ENCODE data around the gene RSPO3. TPM values are rescaled to one million over a fixed set of nuclear protein-coding genes. Genes with fewer than 3 reads are reported as not detected.

RSPO3 gene
- total and polyA plus RNA-seq, 2 of the 13 experiments (the other 11 are each of a cell fraction or from before 2014, with no cell fraction given): not detected

- no peak for TF ChIP-seq ZNF639 (CRISPR knock-in tag; conservative IDR thresholded peaks at IDR 0.05)
Observed at GRCh38 chr6:127115746-127116145, 2.7 kb upstream of the RSPO3 start (continued).

- Histone ChIP-seq H2AFZ (ENCODE audit: low read length) (no peak overlapping the region), H3K27ac (ENCODE audit: extremely low read length, insufficient read depth, low read length) (no peak overlapping the region), H3K79me2 (ENCODE audit: insufficient read depth, low read length) (no peaks in the 10 kb centered on the region), H4K20me1 (ENCODE audit: insufficient read depth, low read length) (no peaks in the 10 kb centered on the region), H3K9me3 (ENCODE audit: low read length) (no peaks in the 10 kb centered on the region), H3K36me3 (replicated peaks in 1 of 2; ENCODE audit: control insufficient read depth in 1 of 2, insufficient read depth in 2 of 2, low read length in 2 of 2) (no peaks in the 10 kb centered on the region), H3K27me3 (ENCODE audit: control insufficient read depth in 1 of 2, insufficient read depth in 2 of 2, low read length in 2 of 2) (peaks cover 14 to 43% of the 10 kb centered on the region in 2 experiments; a peak in 4 of 5 replicates), H3K4me3 (replicated peaks in 1 of 3; ENCODE audit: insufficient read depth in 1 of 3, low read depth in 2 of 3, low read length in 3 of 3) (peak overlapping the region in 1 of 3 experiments; percentile 24; a peak in 1 of 6 replicates), H3K4me2 (ENCODE audit: low read depth, low read length) (peak overlapping the region; percentile 46; the same call in 1 of the 2 replicates), H3K9ac (ENCODE audit: insufficient read depth, low read depth, low read length) (no peak overlapping the region), H3K4me1 (ENCODE audit: insufficient read depth, low read length) (no peaks in the 10 kb centered on the region)
- FAIRE-seq (no peak), ATAC-seq (no peak), DNase-seq (ENCODE audit: low spot score) (no peak)
- POLR2A ChIA-PET: no interaction called here
- WGBS (ENCODE audit: low lambda C conversion rate): 22% methylated on average over 10 of the region's 19 CpGs
- in situ Hi-C loops (cut with HindIII; ENCODE audit: extremely low pct_ligation_motif_present, low pct_unique_long_range_greater_than_20kb) (loop anchor here (25.0 kb wide), 4 partner anchors 306 to 1806 kb away; partner anchors contain the start of gene HDDC2), intact Hi-C loops (cut with micrococcal nuclease; ENCODE audit: unreplicated experiment) (no loop called here)
- BruUV-seq (replicated peaks): no TSS peak
- TF ChIP-seq ZNF878 (CRISPR knock-in tag; IDR thresholded peaks at IDR 0.05): no peak
- TF ChIP-seq RBFOX2 (IDR thresholded peaks at IDR 0.05; ENCODE audit: low read depth, low read length): no peak
- no peak for TF ChIP-seq ZBTB39 (CRISPR knock-in tag; IDR thresholded peaks at IDR 0.05)
- TF ChIP-seq ZNF687 (CRISPR knock-in tag; IDR thresholded peaks at IDR 0.05): 0 out of 2 replicates have a peak, but pooled peaks have one; percentile 4
- TF ChIP-seq ZNF567 (CRISPR knock-in tag; IDR thresholded peaks at IDR 0.05; ENCODE audit: borderline replicate concordance): no peak
- TF ChIP-seq ZNF800 (CRISPR knock-in tag; IDR thresholded peaks at IDR 0.05): peak; percentile 24; the same call in 1 of the 2 replicates
- no peak for TF ChIP-seq ZNF704 (CRISPR knock-in tag; IDR thresholded peaks at IDR 0.05; ENCODE audit: borderline replicate concordance)
- no peak for TF ChIP-seq KLF6 (CRISPR knock-in tag; IDR thresholded peaks at IDR 0.05)
- CTCF ChIA-PET (ENCODE audit: low intra/inter-chr PET ratio, low total read pairs): no interaction called here
Observed at GRCh38 chr6:127117979-127118297, 533 bp upstream of the RSPO3 start.

All from HepG2 (cell line).